Measurements from ENCODE around the gene PDZRN3. TPM values are rescaled to one million over a fixed set of nuclear protein-coding genes. Genes with fewer than 3 reads are reported as not detected.

PDZRN3 gene
- total and polyA plus RNA-seq, 7 experiments from 2014 or later = not detected

DNA sequence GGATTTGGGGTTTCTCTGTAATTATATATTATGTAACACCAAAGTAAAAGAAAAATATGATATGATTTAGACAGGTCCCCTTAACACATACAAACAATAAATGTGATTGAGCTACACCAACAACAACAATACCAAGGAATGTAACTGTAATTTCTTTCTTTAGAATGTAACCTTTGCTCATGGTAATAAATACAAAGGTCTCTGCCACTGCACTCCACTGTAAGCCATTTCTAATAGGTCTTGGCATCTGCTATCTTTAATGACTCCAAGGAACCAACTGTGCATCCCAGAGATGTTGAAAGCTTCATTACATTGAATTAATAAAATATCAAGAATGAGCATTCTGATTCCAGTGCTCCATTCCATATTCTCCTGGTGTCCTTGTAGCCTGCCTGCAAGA is 88.8 kb downstream of the PDZRN3 start:
- Mint-ChIP-seq H3K36me3 (no peaks in the 10 kb centered on the region), H3K4me3 (no peak overlapping the region), H3K4me1 (no peaks in the 10 kb centered on the region), H3K27me3 (peaks cover 0 to 28% (median 6%) of the 10 kb centered on the region in 5 donors), H3K27ac (no peak overlapping the region), H3K9me3 (peaks cover 0 to 15% (median 0%) of the 10 kb centered on the region in 11 donors)
- DNase-seq = no peak
- Histone ChIP-seq H3K27ac (ENCODE audit: low read depth, low read length) (no peak overlapping the region), H3K4me1 (ENCODE audit: control insufficient read depth in 2 of 2, insufficient read depth in 2 of 2, low read length in 2 of 2) (no peaks in the 10 kb centered on the region), H3K27me3 (ENCODE audit: control insufficient read depth in 2 of 2, insufficient read depth in 2 of 2, low read length in 2 of 2) (no peaks in the 10 kb centered on the region), H3K4me3 (ENCODE audit: low read length) (no peak overlapping the region), H3K36me3 (ENCODE audit: control insufficient read depth in 2 of 3, insufficient read depth in 3 of 3, low read length in 3 of 3) (no peaks in the 10 kb centered on the region), H3K9me3 (ENCODE audit: control insufficient read depth in 2 of 3, low read length in 3 of 3) (no peaks in the 10 kb centered on the region)
- ChIA-PET CTCF (no interaction called here), POLR2A (no interaction called here)
- ATAC-seq = no peak
- intact Hi-C loops (cut with micrococcal nuclease) = no loop called here

DNA sequence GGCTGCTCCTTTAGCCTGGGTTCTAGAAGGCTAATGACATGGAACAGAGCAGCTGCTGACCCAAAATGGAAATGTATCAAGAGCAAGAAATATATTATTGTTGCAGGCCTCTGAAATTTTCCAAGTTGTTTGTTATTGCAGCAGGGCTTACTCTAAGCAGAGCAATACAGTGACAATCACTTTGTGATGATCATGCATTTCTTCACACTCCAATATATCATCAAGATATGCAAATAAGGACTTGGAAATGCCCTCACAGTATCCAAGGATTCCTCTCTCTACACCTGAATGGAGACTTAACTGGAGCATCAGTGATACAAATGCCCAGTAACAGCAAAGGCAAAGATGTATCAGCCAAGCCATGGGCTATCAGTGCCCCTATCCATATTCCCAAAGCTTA is 89.6 kb downstream of the PDZRN3 start:
- DNase-seq (no peak), ATAC-seq (no peak)
- H3K9me3 ChIP-seq (ENCODE audit: control insufficient read depth in 2 of 3, low read length in 3 of 3) = no peaks in the 10 kb centered on the region
- no peaks in the 10 kb centered on the region for H3K4me1 ChIP-seq (ENCODE audit: control insufficient read depth in 2 of 2, insufficient read depth in 2 of 2, low read length in 2 of 2)
- Mint-ChIP-seq H3K4me1 (no peaks in the 10 kb centered on the region), H3K4me3 (no peak overlapping the region), H3K27me3 (peaks cover 0 to 28% (median 6%) of the 10 kb centered on the region in 5 donors), H3K9me3 (peaks cover 0 to 12% (median 0%) of the 10 kb centered on the region in 11 donors), H3K27ac (no peak overlapping the region), H3K36me3 (no peaks in the 10 kb centered on the region)
- no peak overlapping the region for H3K4me3 ChIP-seq (ENCODE audit: low read length)
- intact Hi-C loops (cut with micrococcal nuclease) = no loop called here
- ChIA-PET CTCF (no interaction called here), POLR2A (no interaction called here)
- H3K27me3 ChIP-seq (ENCODE audit: control insufficient read depth in 2 of 2, insufficient read depth in 2 of 2, low read length in 2 of 2) = peaks cover 0 to 2% of the 10 kb centered on the region in 2 donors
- no peak overlapping the region for H3K27ac ChIP-seq (ENCODE audit: low read depth, low read length)
- no peaks in the 10 kb centered on the region for H3K36me3 ChIP-seq (ENCODE audit: control insufficient read depth in 2 of 3, insufficient read depth in 3 of 3, low read length in 3 of 3)

DNA sequence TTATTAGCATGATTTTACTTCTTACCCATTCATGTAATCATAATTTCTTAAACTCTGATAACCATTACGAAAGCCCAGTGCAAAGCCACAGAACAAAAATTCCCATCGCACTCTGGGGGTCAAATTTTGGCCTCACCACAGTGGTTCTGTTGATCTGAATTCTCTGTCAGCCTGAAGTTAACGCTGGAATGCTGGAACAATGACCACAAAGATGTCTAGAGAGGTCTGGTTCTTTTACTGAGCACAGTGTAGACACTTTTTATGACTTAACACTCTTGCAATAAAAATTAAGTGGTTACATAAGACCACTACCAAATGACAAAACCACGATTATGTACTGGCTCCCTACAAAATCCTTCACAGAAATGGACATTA is 94.7 kb downstream of the PDZRN3 start:
- Mint-ChIP-seq H3K4me1 (peaks cover 0 to 2% (median 0%) of the 10 kb centered on the region in 7 donors), H3K27me3 (peaks cover 0 to 21% (median 16%) of the 10 kb centered on the region in 5 donors), H3K4me3 (no peak overlapping the region), H3K36me3 (no peaks in the 10 kb centered on the region), H3K27ac (no peak overlapping the region), H3K9me3 (peaks cover 0 to 9% (median 0%) of the 10 kb centered on the region in 11 donors)
- no peak for DNase-seq
- peaks cover 0 to 4% of the 10 kb centered on the region in 2 donors for H3K27me3 ChIP-seq (ENCODE audit: control insufficient read depth in 2 of 2, insufficient read depth in 2 of 2, low read length in 2 of 2)
- H3K36me3 ChIP-seq (ENCODE audit: control insufficient read depth in 2 of 3, insufficient read depth in 3 of 3, low read length in 3 of 3) = no peaks in the 10 kb centered on the region
- H3K9me3 ChIP-seq (ENCODE audit: control insufficient read depth in 2 of 3, low read length in 3 of 3) = no peaks in the 10 kb centered on the region
- ChIA-PET POLR2A (no interaction called here), CTCF (no interaction called here)
- H3K27ac ChIP-seq (ENCODE audit: low read depth, low read length) = no peak overlapping the region
- H3K4me1 ChIP-seq (ENCODE audit: control insufficient read depth in 2 of 2, insufficient read depth in 2 of 2, low read length in 2 of 2) = no peaks in the 10 kb centered on the region
- no peak for ATAC-seq
- H3K4me3 ChIP-seq (ENCODE audit: low read length) = no peak overlapping the region
- intact Hi-C loops (cut with micrococcal nuclease) = no loop called here

DNA sequence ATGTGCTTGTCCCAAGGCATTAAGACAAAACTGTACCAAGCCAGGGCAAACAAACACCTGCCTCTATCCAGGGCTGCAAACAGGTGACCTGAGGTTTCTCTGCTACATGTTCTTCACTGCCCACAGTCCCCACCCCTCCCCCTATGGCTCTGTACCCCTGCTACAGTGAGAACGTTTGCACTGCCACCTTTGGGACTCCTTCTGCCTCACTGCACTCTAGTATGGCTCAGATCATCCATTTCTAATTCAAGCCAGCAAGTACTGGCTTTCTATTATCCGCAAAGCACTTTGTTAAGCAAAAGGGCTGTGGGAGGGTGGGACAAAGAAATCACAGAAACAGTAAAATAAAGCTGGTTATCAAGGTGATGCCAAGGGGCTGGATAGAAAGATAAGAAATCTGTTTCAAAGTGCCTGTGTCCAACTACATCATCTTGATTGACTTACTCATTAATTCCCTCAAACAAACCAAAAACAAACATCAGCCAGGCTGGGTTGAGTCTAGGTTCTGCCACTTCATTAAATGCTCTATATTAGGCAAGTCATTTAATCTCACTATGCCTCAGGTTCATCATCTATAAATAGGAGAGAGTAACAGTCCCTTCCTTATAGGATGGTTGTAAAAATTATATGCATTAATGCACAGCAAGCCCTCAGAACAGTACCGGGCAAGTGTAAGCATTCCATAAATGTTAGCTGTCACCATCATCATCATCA is 95.3 kb downstream of the PDZRN3 start:
- Mint-ChIP-seq H3K9me3 (peaks cover 0 to 9% (median 0%) of the 10 kb centered on the region in 11 donors), H3K4me3 (no peak overlapping the region), H3K27me3 (peaks cover 0 to 21% (median 16%) of the 10 kb centered on the region in 5 donors), H3K27ac (no peak overlapping the region), H3K36me3 (no peaks in the 10 kb centered on the region), H3K4me1 (peaks cover 0 to 2% (median 0%) of the 10 kb centered on the region in 7 donors)
- Histone ChIP-seq H3K4me3 (ENCODE audit: low read length) (no peak overlapping the region), H3K27ac (ENCODE audit: low read depth, low read length) (no peak overlapping the region), H3K9me3 (ENCODE audit: control insufficient read depth in 2 of 3, low read length in 3 of 3) (no peaks in the 10 kb centered on the region), H3K4me1 (ENCODE audit: control insufficient read depth in 2 of 2, insufficient read depth in 2 of 2, low read length in 2 of 2) (no peaks in the 10 kb centered on the region), H3K36me3 (ENCODE audit: control insufficient read depth in 2 of 3, insufficient read depth in 3 of 3, low read length in 3 of 3) (no peaks in the 10 kb centered on the region), H3K27me3 (ENCODE audit: control insufficient read depth in 2 of 2, insufficient read depth in 2 of 2, low read length in 2 of 2) (peaks cover 0 to 4% of the 10 kb centered on the region in 2 donors)
- ChIA-PET POLR2A (no interaction called here), CTCF (no interaction called here)
- intact Hi-C loops (cut with micrococcal nuclease) = no loop called here
- DNase-seq (no peak), ATAC-seq (no peak)

DNA sequence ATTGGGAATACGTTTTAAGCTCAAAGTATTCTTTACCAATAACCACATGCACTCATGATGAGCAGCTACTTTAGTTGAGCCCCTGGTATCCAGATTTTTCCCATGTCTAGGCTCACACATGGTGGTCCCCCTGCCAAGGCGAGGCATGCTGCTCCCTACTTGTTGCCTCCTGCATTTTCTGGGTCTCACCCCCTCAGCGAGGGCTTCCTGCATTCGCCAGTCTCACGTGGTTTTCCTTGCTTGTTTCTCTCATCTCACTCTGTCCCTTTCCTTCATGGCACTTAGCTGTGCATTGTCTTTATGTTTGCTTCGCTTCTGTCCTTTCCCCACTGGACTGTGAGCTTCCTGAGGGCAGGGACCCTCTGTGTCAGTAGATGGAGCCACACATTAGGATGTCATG is 99.2 kb downstream of the PDZRN3 start:
- no peak for ATAC-seq
- DNase-seq = no peak
- Histone ChIP-seq H3K27ac (ENCODE audit: low read depth, low read length) (no peak overlapping the region), H3K4me3 (ENCODE audit: low read length) (no peak overlapping the region), H3K36me3 (ENCODE audit: control insufficient read depth in 2 of 3, insufficient read depth in 3 of 3, low read length in 3 of 3) (no peaks in the 10 kb centered on the region), H3K27me3 (ENCODE audit: control insufficient read depth in 2 of 2, insufficient read depth in 2 of 2, low read length in 2 of 2) (peaks cover 0 to 4% of the 10 kb centered on the region in 2 donors), H3K9me3 (ENCODE audit: control insufficient read depth in 2 of 3, low read length in 3 of 3) (no peaks in the 10 kb centered on the region), H3K4me1 (ENCODE audit: control insufficient read depth in 2 of 2, insufficient read depth in 2 of 2, low read length in 2 of 2) (no peaks in the 10 kb centered on the region)
- peaks cover 0 to 4% (median 0%) of the 10 kb centered on the region in 11 donors for H3K9me3 Mint-ChIP-seq
- H3K27me3 Mint-ChIP-seq = peaks cover 0 to 20% (median 6%) of the 10 kb centered on the region in 5 donors
- ChIA-PET CTCF (no interaction called here), POLR2A (no interaction called here)
- H3K4me1 Mint-ChIP-seq = peaks cover 0 to 2% (median 0%) of the 10 kb centered on the region in 7 donors
- no peaks in the 10 kb centered on the region for H3K36me3 Mint-ChIP-seq
- H3K27ac Mint-ChIP-seq = no peak overlapping the region
- H3K4me3 Mint-ChIP-seq = no peak overlapping the region
- intact Hi-C loops (cut with micrococcal nuclease) = no loop called here

DNA sequence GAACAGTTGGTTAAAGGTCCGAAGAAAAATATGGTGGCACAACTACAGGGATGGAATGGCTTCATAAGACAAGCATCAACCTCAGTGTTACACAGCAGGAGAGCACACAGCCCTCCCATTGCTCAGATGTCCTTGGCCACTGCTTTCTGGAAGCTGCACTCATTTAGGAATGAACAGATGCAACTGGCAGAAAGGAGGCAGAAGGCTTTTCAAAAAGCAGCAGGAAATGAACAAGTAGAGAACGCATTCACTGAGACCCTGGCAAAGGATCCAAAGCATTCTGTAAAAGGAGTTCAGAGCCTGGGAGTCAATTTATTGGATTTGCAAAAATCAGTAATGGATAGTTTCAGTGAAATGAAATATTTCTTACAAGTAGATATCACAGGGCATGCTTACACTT is 101.1 kb downstream of the PDZRN3 start:
- Histone ChIP-seq H3K4me1 (ENCODE audit: control insufficient read depth in 2 of 2, insufficient read depth in 2 of 2, low read length in 2 of 2) (no peaks in the 10 kb centered on the region), H3K4me3 (ENCODE audit: low read length) (no peak overlapping the region), H3K27me3 (ENCODE audit: control insufficient read depth in 2 of 2, insufficient read depth in 2 of 2, low read length in 2 of 2) (no peaks in the 10 kb centered on the region), H3K27ac (ENCODE audit: low read depth, low read length) (no peak overlapping the region), H3K9me3 (ENCODE audit: control insufficient read depth in 2 of 3, low read length in 3 of 3) (no peaks in the 10 kb centered on the region), H3K36me3 (ENCODE audit: control insufficient read depth in 2 of 3, insufficient read depth in 3 of 3, low read length in 3 of 3) (no peaks in the 10 kb centered on the region)
- Mint-ChIP-seq H3K4me3 (no peak overlapping the region), H3K36me3 (no peaks in the 10 kb centered on the region), H3K9me3 (peaks cover 0 to 5% (median 0%) of the 10 kb centered on the region in 11 donors), H3K4me1 (peaks cover 0 to 2% (median 0%) of the 10 kb centered on the region in 7 donors), H3K27me3 (peaks cover 0 to 20% (median 14%) of the 10 kb centered on the region in 5 donors), H3K27ac (no peak overlapping the region)
- ChIA-PET POLR2A (no interaction called here), CTCF (no interaction called here)
- DNase-seq (no peak), ATAC-seq (no peak)
- intact Hi-C loops (cut with micrococcal nuclease) = no loop called here

DNA sequence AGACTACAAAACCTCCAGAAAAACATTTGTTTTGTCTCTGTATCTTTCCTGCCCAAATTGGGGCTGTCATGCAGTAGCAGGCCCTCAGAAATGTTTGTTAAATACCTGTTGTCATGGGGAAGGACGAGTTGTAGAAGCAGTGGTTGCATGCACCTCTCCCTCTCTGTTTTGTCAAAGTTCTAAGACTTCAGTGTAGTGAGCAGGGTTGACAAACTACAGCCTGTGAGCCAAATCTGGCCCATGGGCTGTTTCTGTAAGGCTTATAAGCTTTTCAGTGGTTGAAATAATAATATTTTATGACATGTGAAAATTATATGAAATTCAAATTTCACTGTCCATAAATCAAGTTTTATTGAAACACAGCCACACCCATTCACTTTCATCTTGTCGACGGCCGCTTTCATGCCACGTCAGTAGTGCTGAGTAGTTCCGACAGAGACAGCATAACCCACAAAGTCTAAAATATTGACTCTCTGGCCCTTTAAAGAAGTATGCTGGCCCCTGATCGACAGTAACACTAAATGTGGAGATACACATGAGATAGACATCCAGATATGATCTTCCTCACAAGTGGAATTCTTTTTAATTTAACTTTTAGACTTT is 102.9 kb downstream of the PDZRN3 start:
- ChIA-PET CTCF (no interaction called here), POLR2A (no interaction called here)
- Histone ChIP-seq H3K27me3 (ENCODE audit: control insufficient read depth in 2 of 2, insufficient read depth in 2 of 2, low read length in 2 of 2) (no peaks in the 10 kb centered on the region), H3K4me1 (ENCODE audit: control insufficient read depth in 2 of 2, insufficient read depth in 2 of 2, low read length in 2 of 2) (no peaks in the 10 kb centered on the region), H3K9me3 (ENCODE audit: control insufficient read depth in 2 of 3, low read length in 3 of 3) (no peaks in the 10 kb centered on the region), H3K27ac (ENCODE audit: low read depth, low read length) (no peak overlapping the region), H3K4me3 (ENCODE audit: low read length) (no peak overlapping the region), H3K36me3 (ENCODE audit: control insufficient read depth in 2 of 3, insufficient read depth in 3 of 3, low read length in 3 of 3) (no peaks in the 10 kb centered on the region)
- intact Hi-C loops (cut with micrococcal nuclease) = no loop called here
- Mint-ChIP-seq H3K27ac (no peak overlapping the region), H3K4me1 (peaks cover 0 to 2% (median 0%) of the 10 kb centered on the region in 7 donors), H3K4me3 (no peak overlapping the region), H3K36me3 (no peaks in the 10 kb centered on the region), H3K27me3 (peaks cover 0 to 20% (median 8%) of the 10 kb centered on the region in 5 donors), H3K9me3 (peaks cover 0 to 5% (median 0%) of the 10 kb centered on the region in 11 donors)
- no peak for DNase-seq
- ATAC-seq = no peak

All from naive thymus-derived CD4-positive, alpha-beta T cell (primary cell).